GM12891 (cell line): ENCODE results near the gene HDAC4.

ENCODE experiments used
- DNase-seq: peaks from one replicate; pipeline ENCODE4 v3.0.0; 2011; ENCODE audit warnings: low spot score; ENCODE audit not compliant: insufficient read length
- FAIRE-seq: peaks from 2 replicates; lab custom pipeline; 2011; peaks lifted over from hg19 to GRCh38; lab: Jason Lieb, UNC
- PAX5 ChIP-seq: IDR thresholded peaks from 2 replicates; pipeline ENCODE4 v1.6.1; 2011; ENCODE audit warnings: low read length, moderate library complexity, mild to moderate bottlenecking; ENCODE audit not compliant: insufficient read depth, severe bottlenecking
- POLR2A ChIP-seq: IDR thresholded peaks from 2 replicates; pipeline ENCODE4 v1.6.1; 2011; ENCODE audit warnings: low read depth, low read length, control low read depth
- POLR2AphosphoS5 ChIP-seq: IDR thresholded peaks from 2 replicates; pipeline ENCODE4 v1.6.1; 2011; ENCODE audit warnings: low read depth, low read length, control low read depth
- POU2F2 ChIP-seq: IDR thresholded peaks from 2 replicates; pipeline ENCODE4 v1.6.1; 2011; ENCODE audit warnings: low read depth, mild to moderate bottlenecking, control low read depth, low read length, moderate library complexity
- SPI1 ChIP-seq: IDR thresholded peaks from 2 replicates; pipeline ENCODE4 v1.6.1; 2011; ENCODE audit warnings: low read depth, low read length, control low read depth
- TAF1 ChIP-seq: IDR thresholded peaks from 2 replicates; pipeline ENCODE4 v1.6.1; 2011; ENCODE audit warnings: low read depth, low read length, control low read depth

The HDAC4 gene

GRCh38 chr2:239226677-239227581, 173.9 kb downstream of the HDAC4 start:
- no peak for FAIRE-seq
- DNase-seq: no peak
- TF ChIP-seq SPI1: no peak
- no peak for TF ChIP-seq POU2F2
- TF ChIP-seq PAX5: no peak
- TF ChIP-seq POLR2A: no peak
- no peak for TF ChIP-seq POLR2AphosphoS5
- TF ChIP-seq TAF1: no peak

GRCh38 chr2:239225871-239226561, 174.8 kb downstream of the HDAC4 start:
- FAIRE-seq: no peak
- TF ChIP-seq POLR2AphosphoS5 (no peak), POU2F2 (no peak), SPI1 (no peak), POLR2A (no peak), TAF1 (no peak), PAX5 (no peak)
- DNase-seq: no peak

DNA sequence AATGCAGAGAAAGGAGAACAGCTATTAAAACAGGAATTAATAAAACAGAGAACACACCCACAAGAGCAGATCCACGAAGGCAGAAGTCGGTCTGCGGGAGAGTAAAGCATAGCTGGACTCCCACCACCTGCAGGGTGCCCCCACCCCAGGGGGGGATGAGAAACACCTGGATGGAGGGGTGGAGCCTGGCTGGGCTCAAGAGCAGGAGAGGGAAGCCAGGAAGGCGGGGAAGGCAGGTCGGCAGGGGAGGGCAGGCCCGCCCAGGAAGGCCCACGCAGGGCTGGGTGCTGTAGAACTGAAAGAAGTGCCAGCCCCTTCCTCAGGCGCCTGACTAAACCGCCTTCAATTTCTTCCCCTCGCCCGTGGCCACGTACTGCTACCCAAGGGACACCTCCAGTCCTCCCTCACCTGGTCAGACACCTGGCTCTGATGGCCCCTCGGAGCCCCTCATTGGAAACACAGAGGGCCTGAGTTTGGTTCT, 175.4 kb downstream of the HDAC4 start:
- no peak for FAIRE-seq
- DNase-seq: no peak

GRCh38 chr2:239224955-239225354, 175.9 kb downstream of the HDAC4 start:
- DNase-seq (no peak), FAIRE-seq (no peak)
- TF ChIP-seq SPI1: no peak
- TF ChIP-seq POLR2AphosphoS5: no peak
- no peak for TF ChIP-seq TAF1
- TF ChIP-seq POU2F2: no peak
- TF ChIP-seq POLR2A: no peak
- no peak for TF ChIP-seq PAX5

More for the DNA sequence above, 175.4 kb downstream of the HDAC4 start:
- TF ChIP-seq POLR2A (no peak), POU2F2 (no peak), POLR2AphosphoS5 (no peak), TAF1 (no peak), SPI1 (no peak), PAX5 (no peak)

GRCh38 chr2:239224199-239224570, 176.6 kb downstream of the HDAC4 start:
- no peak for FAIRE-seq
- TF ChIP-seq TAF1: no peak
- no peak for TF ChIP-seq POLR2AphosphoS5
- TF ChIP-seq POU2F2: no peak
- TF ChIP-seq POLR2A: no peak
- no peak for TF ChIP-seq PAX5
- no peak for TF ChIP-seq SPI1
- DNase-seq: no peak

DNA sequence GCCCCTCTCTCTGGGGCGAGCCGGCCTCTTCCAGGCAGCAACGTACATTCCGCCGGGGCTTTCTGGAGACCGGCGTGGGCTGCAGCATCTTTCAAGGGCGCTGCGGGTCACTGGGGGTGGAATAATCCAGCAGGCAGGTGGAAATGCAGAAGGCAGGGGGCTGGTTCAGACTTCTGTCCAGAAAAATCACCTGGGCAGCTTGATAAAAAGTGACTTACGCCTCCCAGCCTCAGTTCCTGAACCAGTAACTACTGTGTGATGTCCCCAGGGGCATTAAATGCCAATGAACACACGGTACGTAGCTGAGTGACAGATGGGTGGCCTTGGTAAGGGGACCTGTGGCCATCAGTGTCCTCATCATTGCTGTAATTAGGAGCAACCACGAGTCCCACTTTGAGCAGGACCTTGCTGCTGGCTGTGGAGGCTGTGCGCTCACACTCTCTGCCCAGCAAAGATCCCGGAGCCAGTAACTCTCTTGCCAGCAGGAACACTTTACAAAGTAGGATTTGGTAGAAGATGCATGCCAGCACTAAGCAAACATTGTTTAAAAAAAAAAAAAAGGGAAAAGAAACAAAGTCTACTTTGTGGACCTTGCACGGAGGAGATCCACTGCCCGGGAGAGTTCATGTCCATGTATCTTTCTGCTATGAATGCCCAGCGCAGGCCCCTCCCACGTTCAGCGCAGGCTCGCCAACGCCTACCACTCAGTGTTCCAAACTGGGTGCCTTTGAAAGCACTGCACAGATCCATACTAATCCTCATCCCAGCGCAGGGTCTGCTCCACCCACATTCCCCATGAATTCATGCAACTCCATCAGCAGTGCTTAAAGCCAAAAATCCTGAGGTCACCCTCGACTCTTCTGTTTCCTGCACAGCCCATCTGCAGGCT, 177.3 kb downstream of the HDAC4 start:
- TF ChIP-seq POLR2A (no peak), TAF1 (no peak), PAX5 (no peak), SPI1 (no peak), POU2F2 (no peak), POLR2AphosphoS5 (no peak)
- DNase-seq (no peak), FAIRE-seq (no peak)

- TF ChIP-seq PAX5 (no peak), TAF1 (no peak), POLR2A (no peak), SPI1 (no peak), POLR2AphosphoS5 (no peak), POU2F2 (no peak)
- FAIRE-seq (no peak), DNase-seq (no peak)
Observed at GRCh38 chr2:239222706-239223309, 178.0 kb downstream of the HDAC4 start.

DNA sequence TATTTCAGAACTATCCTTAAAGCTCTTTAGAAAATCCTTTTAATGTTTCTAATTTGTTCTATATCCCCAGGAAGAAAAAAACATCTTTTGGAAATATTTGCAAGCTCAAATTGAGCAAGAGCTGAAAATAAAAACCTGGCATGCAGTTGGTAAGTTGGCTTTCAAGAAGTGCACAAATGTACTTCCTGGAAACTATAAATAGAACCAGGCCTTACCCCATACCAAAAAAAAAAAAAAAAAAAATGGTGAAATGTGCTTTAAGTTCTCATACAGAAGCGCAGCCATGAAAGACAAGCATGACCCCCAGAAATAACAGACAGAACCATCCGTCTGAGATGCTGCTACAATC, 178.5 kb downstream of the HDAC4 start:
- DNase-seq: no peak
- FAIRE-seq: no peak
- TF ChIP-seq POLR2A (no peak), SPI1 (no peak), PAX5 (no peak), TAF1 (no peak), POU2F2 (no peak), POLR2AphosphoS5 (no peak)

- TF ChIP-seq POU2F2: no peak
- TF ChIP-seq PAX5: no peak
- no peak for TF ChIP-seq POLR2AphosphoS5
- TF ChIP-seq POLR2A: no peak
- TF ChIP-seq SPI1: no peak
- TF ChIP-seq TAF1: no peak
- no peak for DNase-seq
- no peak for FAIRE-seq
Observed at GRCh38 chr2:239220981-239221396, 179.8 kb downstream of the HDAC4 start.
